Measurements from ENCODE around the gene TMC2.
"Not testable (repeated sequence)": the region's sequence is repeated elsewhere in the genome, so short reads cannot be mapped to it uniquely, and the experiment has no call there.

TMC2 gene

DNA sequence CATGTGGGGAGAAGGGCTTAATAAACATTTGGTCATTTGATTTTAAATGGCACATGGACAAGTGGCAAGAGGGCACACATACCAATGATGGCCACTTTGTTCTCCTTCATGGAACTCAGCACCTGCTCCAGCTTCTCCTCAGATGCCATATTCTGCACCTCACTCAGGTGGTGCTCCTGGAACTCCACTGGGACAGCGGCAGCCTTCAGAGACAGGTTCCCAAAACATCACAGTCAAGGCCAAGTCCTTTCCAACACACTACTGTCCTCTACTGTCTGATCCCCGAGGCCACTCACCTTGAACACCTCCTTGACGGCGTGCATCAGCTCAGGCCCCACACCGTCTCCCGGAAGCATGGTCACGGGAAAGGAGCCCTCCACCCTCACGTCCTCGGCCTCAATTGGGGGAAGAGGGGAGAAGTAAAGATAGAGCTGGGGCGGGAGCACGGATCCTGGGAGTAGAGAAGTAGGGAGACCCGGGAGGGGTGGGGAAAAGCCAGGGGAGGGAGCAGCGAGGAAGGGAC is 127.1 kb downstream of the TMC2 start:
- DNase-seq (ENCODE audit: low spot score): no peak

GRCh38 chr20:2663887-2664719 is 127.7 kb downstream of the TMC2 start, which contains the start of gene IDH3B:
IDH3B (minus strand) TSS chr20:2664216; CDS start chr20:2664188, 28 bp downstream.
- DNase-seq (ENCODE audit: low spot score): peak; percentile 93

GRCh38 chr20:2671977-2672376 is 135.6 kb downstream of the TMC2 start:
- no peak for DNase-seq (ENCODE audit: low spot score)

- no peak for DNase-seq (ENCODE audit: low spot score)
These were observed 136.1 kb downstream of the TMC2 start for GRCh38 chr20:2672446-2672845.

- DNase-seq (ENCODE audit: low spot score): no peak
These were observed 137.1 kb downstream of the TMC2 start for GRCh38 chr20:2673453-2673852.

- no peak for DNase-seq (ENCODE audit: low spot score)
These were observed 143.7 kb downstream of the TMC2 start for GRCh38 chr20:2680046-2680445.

- not testable (repeated sequence) for DNase-seq (ENCODE audit: low spot score)
These were observed 145.7 kb downstream of the TMC2 start for GRCh38 chr20:2682040-2682439.

GRCh38 chr20:2684817-2685216 is 148.4 kb downstream of the TMC2 start:
- not testable (repeated sequence) for DNase-seq (ENCODE audit: low spot score)

- no peak for DNase-seq (ENCODE audit: low spot score)
These were observed 151.1 kb downstream of the TMC2 start for GRCh38 chr20:2687514-2687913.

GRCh38 chr20:2688041-2688591 is 151.7 kb downstream of the TMC2 start:
- peak; percentile 72 for DNase-seq (ENCODE audit: low spot score)

DNA sequence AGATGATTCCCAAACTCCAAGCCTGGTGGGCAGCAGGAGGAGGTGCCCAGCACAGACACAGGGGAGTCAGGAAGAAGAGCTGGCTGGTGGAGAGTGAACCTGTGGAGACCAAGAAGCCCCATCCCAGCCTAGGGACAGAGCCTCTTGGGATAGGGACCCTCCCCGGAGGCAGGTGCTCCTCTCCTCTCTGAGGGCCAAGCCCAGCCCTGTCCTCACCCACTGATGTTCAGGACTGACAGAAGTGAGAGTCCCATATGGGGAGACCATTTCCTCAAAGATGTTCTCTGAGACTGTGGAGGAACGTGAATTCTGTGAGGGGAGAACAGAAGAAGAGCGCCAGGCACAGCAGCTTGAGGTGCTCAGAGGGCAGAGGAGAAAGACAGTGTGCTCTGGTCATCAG is 153.8 kb downstream of the TMC2 start:
- no peak for DNase-seq (ENCODE audit: low spot score)

DNA sequence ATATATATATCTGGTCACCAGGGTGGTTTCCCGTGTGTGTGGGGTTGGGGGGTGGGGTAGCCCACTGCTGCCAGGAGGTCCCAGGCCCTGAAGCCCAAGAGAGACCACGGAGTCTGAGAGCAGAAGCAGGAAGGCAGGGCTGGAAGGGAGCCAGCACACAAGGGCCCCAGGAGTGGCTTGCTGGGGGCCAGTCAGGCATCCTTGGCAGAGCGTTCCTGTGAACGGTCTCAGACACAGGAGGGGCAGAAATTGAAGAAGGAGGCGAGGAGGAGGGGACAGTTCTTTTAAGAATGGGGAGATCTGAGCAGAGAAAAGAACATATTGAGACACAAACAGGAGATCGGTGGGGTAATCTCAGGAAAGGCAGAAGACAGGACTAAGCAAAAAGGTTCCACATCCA is 154.3 kb downstream of the TMC2 start:
- DNase-seq (ENCODE audit: low spot score): no peak

- no peak for DNase-seq (ENCODE audit: low spot score)
These were observed 154.8 kb downstream of the TMC2 start for GRCh38 chr20:2691127-2691526.

Data from D341Med (cell line).